K562 (cell line): ENCODE measurements around the gene SLX4IP. TPM values are rescaled to one million over a fixed set of nuclear protein-coding genes. Genes with fewer than 3 reads are reported as not detected.

Source experiments
- ATAC-seq: fragments of 200-7000 bp; cut with Tn5 transposase; 3 replicates; pipeline ENCODE4 v1.9.1; 2020; ENCODE audit warnings: moderate library complexity
- BruUV-seq: library from RNA; stranded (reverse); fragments of 400-500 nt; replicated peaks from 2 replicates; lab custom pipeline; 2021; lab: Mats Ljungman, UMichigan
- CTCF ChIA-PET: fragments of 300-600 bp; formaldehyde crosslinking; extraction: SDS; loops from one replicate; lab custom pipeline; 2021; ENCODE audit warnings: low intra/inter-chr PET ratio; lab: Yijun Ruan, JAX
- POLR2A ChIA-PET: fragments of 300-600, 350-650 bp; sonication (Branson Sonifier 250); formaldehyde crosslinking; extraction: SDS; loops from one replicate; lab custom pipeline; 2021; ENCODE audit warnings: antibody characterized with exemption, inconsistent platforms; lab: Yijun Ruan, JAX
- DNase-seq, 4 experiments: peaks; one replicate each; pipeline versions ENCODE4 v3.0.0 to v3.0.0-alpha.2; 2011 to 2018; ENCODE audit warnings: low spot score in 3 of 4, mixed read lengths in 3 of 4; ENCODE audit errors: extremely low read depth in 1 of 4
- FAIRE-seq: peaks from 2 replicates; lab custom pipeline; 2011; peaks lifted over from hg19 to GRCh38; lab: Jason Lieb, UNC
- H2AFZ ChIP-seq: 2 replicates; pipeline ENCODE4 v1.6.0; 2011; ENCODE audit warnings: low read depth, low read length, control low read depth, inconsistent platforms
- H3K27ac ChIP-seq: fragments of 200-600 bp; 3 replicates; pipeline ENCODE4 v1.8.0; 2011; ENCODE audit warnings: low read depth, mild to moderate bottlenecking, control low read depth, inconsistent platforms, low read length, moderate library complexity, mixed read lengths; ENCODE audit errors: extremely low read depth
- H3K27me3 ChIP-seq, 2 experiments: fragments of 300-600 bp in 1 of 2; 2 replicates in 1 of 2; 3 replicates in 1 of 2; pipeline versions ENCODE4 v1.6.0 to v1.8.0; 2011; ENCODE audit warnings: inconsistent platforms in 2 of 2, low read length in 2 of 2, mild to moderate bottlenecking in 1 of 2, mixed read lengths in 1 of 2, moderate library complexity in 1 of 2; ENCODE audit not compliant: control insufficient read depth in 2 of 2, insufficient read depth in 2 of 2
- H3K36me3 ChIP-seq: fragments of 300-600 bp; 3 replicates; pipeline ENCODE4 v1.8.0; 2011; ENCODE audit warnings: mild to moderate bottlenecking, low read length, inconsistent platforms; ENCODE audit not compliant: control insufficient read depth, insufficient read depth
- H3K4me1 ChIP-seq, 2 experiments: fragments of 200-600 bp in 1 of 2; replicated peaks in 1 of 2; 2 replicates in 1 of 2; 3 replicates in 1 of 2; pipeline versions ENCODE4 v1.5.1 to v1.8.0; 2011; ENCODE audit warnings: inconsistent platforms in 2 of 2, low read length in 2 of 2, mild to moderate bottlenecking in 1 of 2, mixed read lengths in 1 of 2, moderate library complexity in 1 of 2; ENCODE audit not compliant: control insufficient read depth in 2 of 2, insufficient read depth in 2 of 2
- H3K4me2 ChIP-seq: 2 replicates; pipeline ENCODE4 v1.6.1; 2011; ENCODE audit warnings: low read length, control low read depth, inconsistent platforms, mixed read lengths; ENCODE audit not compliant: insufficient read depth
- H3K4me3 ChIP-seq: fragments of 200-600 bp; sonication (generic), shearing (Covaris generic); 2 replicates; pipeline ENCODE4 v1.5.1; 2016; ENCODE audit warnings: control low read depth, inconsistent platforms
- H3K79me2 ChIP-seq: fragments of 200-600 bp; 3 replicates; pipeline ENCODE4 v1.8.0; 2011; ENCODE audit warnings: low read length, inconsistent platforms; ENCODE audit not compliant: control insufficient read depth, insufficient read depth
- H3K9ac ChIP-seq, 2 experiments: 2 replicates each; pipeline versions ENCODE4 v1.6.0 to v1.6.1; 2011; ENCODE audit warnings: low read depth in 2 of 2, low read length in 2 of 2, control low read depth in 1 of 2, inconsistent platforms in 1 of 2, mild to moderate bottlenecking in 1 of 2, mixed read lengths in 1 of 2; ENCODE audit not compliant: insufficient read depth in 1 of 2
- H3K9me1 ChIP-seq: one replicate; pipeline ENCODE4 v1.6.0; 2011; ENCODE audit warnings: inconsistent platforms, mild to moderate bottlenecking, low read length, moderate library complexity; ENCODE audit not compliant: control insufficient read depth, insufficient read depth
- H3K9me3 ChIP-seq: replicated peaks from 2 replicates; pipeline ENCODE4 v1.5.1; 2011; ENCODE audit warnings: low read depth, low read length, inconsistent platforms; ENCODE audit not compliant: control insufficient read depth, insufficient read depth
- H4K20me1 ChIP-seq: replicated peaks from 2 replicates; pipeline ENCODE4 v1.6.1; 2011; ENCODE audit warnings: low read length, inconsistent platforms, mixed read lengths; ENCODE audit not compliant: control insufficient read depth, insufficient read depth
- ATF3 ChIP-seq, 2 experiments: fragments of 450-650 bp in 1 of 2; sonication (generic) in 1 of 2; formaldehyde crosslinking in 1 of 2; IDR thresholded peaks in 1 of 2; conservative IDR thresholded peaks in 1 of 2; 2 replicates each; pipeline versions ENCODE4 v1.6.1 to v1.8.1; 2016 to 2023; ENCODE audit warnings: mild to moderate bottlenecking in 2 of 2, moderate library complexity in 2 of 2, inconsistent platforms in 1 of 2, missing genetic modification reagents in 1 of 2
- CEBPB ChIP-seq: fragments of 450-650 bp; IDR thresholded peaks from 2 replicates; pipeline ENCODE4 v1.6.1; 2016; ENCODE audit warnings: missing genetic modification characterization, missing compliant biosample characterization
- CEBPG ChIP-seq, 3 experiments: fragments of 200-800 bp in 1 of 3; sonication (Bioruptor generic) in 1 of 3; sonication (generic) in 1 of 3; formaldehyde crosslinking in 1 of 3; IDR thresholded peaks in 2 of 3; conservative IDR thresholded peaks in 1 of 3; 2 replicates each; pipeline versions ENCODE4 v1.6.1 to v1.8.0; 2016 to 2022; ENCODE audit warnings: missing compliant biosample characterization in 2 of 3, missing genetic modification characterization in 2 of 3, mild to moderate bottlenecking in 1 of 3, missing genetic modification reagents in 1 of 3
- EP300 ChIP-seq: IDR thresholded peaks from 2 replicates; pipeline ENCODE4 v1.6.1; 2012; ENCODE audit warnings: low read length, improper control_type of control experiment
- HMG20A ChIP-seq: fragments of 450-650 bp; formaldehyde crosslinking; conservative IDR thresholded peaks from 2 replicates; pipeline ENCODE4 v1.4.0; 2020; ENCODE audit warnings: mild to moderate bottlenecking, mixed read lengths
- MED1 ChIP-seq: sonication (generic); formaldehyde crosslinking; IDR thresholded peaks from 2 replicates; pipeline ENCODE4 v1.8.1; 2023; ENCODE audit warnings: missing genetic modification reagents, borderline replicate concordance
- PCBP2 ChIP-seq: fragments of 200-400 bp; formaldehyde crosslinking; IDR thresholded peaks from 2 replicates; pipeline ENCODE4 v1.6.1; 2018; ENCODE audit warnings: low read length, low read depth, mild to moderate bottlenecking, moderate library complexity; ENCODE audit not compliant: poor library complexity, severe bottlenecking
- PML ChIP-seq: IDR thresholded peaks from 2 replicates; pipeline ENCODE4 v1.6.1; 2012; ENCODE audit warnings: low read length, inconsistent platforms
- RBM17 ChIP-seq: fragments of 200-400 bp; formaldehyde crosslinking; IDR thresholded peaks from 2 replicates; pipeline ENCODE4 v1.6.1; 2017; ENCODE audit warnings: low read depth, mild to moderate bottlenecking, low read length, borderline replicate concordance
- SRSF3 ChIP-seq: fragments of 200-400 bp; formaldehyde crosslinking; IDR thresholded peaks from 2 replicates; pipeline ENCODE4 v1.6.1; 2016; ENCODE audit warnings: mild to moderate bottlenecking, low read length, moderate library complexity; ENCODE audit not compliant: insufficient read depth
- TGIF2 ChIP-seq: sonication (generic); formaldehyde crosslinking; IDR thresholded peaks from 2 replicates; pipeline ENCODE4 v1.8.1; 2022; ENCODE audit warnings: mild to moderate bottlenecking, missing genetic modification reagents, moderate library complexity
- TRIM24 ChIP-seq, 2 experiments: fragments of 450-650 bp; IDR thresholded peaks; 2 replicates each; pipeline ENCODE4 v1.6.1; 2016
- ZBTB26 ChIP-seq: fragments of 450-650 bp; formaldehyde crosslinking; IDR thresholded peaks from 2 replicates; pipeline ENCODE4 v1.4.0; 2022; ENCODE audit warnings: missing genetic modification characterization
- ZEB2 ChIP-seq: fragments of 450-650 bp; IDR thresholded peaks from 2 replicates; pipeline ENCODE4 v1.6.1; 2016
- WGBS: fragments of 100-300 bp; shearing (Covaris generic); methylation state at CpG from one replicate; pipeline ENCODE4 v1.1.6; 2016; ENCODE audit warnings: low coverage, mixed read lengths; ENCODE audit not compliant: insufficient coverage; ENCODE audit errors: missing lambda C conversion rate; 5-methylcytosine and 5-hydroxymethylcytosine counted together
- in situ Hi-C: fragments of 300-500 bp; cut with MboI; formaldehyde crosslinking; loops from 4 replicates; pipeline ENCODE4 v1.15.0; 2018; ENCODE audit warnings: inconsistent platforms, mixed read lengths
- intact Hi-C: fragments of 100-400 bp; cut with micrococcal nuclease; formaldehyde crosslinking; loops from 2 replicates; pipeline ENCODE4 v1.14.2; 2022
- polyA plus RNA-seq, 8 experiments: library from polyadenylated mRNA; depleted of rRNA in 4 of 8; stranded (reverse) in 5 of 8; unstranded in 3 of 8; fragments of >200 nt; fragmentation: Nextera tagmentation in 2 of 8; fragmentation: Illumina TruSeq in 1 of 8; extraction: Ambion mirVana in 2 of 8; extraction: Trizol in 1 of 8; gene quantifications; 2 replicates each; pipeline versions ENCODE4 v1.2.1 to v1.2.3, GENCODE V29; 2011 to 2014; ENCODE audit warnings: inconsistent platforms in 1 of 8, missing spikeins in 1 of 8
- total RNA-seq, 7 experiments: library from RNA; depleted of rRNA in 6 of 7; stranded (reverse); fragments of >200 nt in 6 of 7; fragmentation: Illumina TruSeq in 2 of 7; extraction: Trizol in 2 of 7; gene quantifications; 2 replicates each; pipeline versions ENCODE4 v1.2.1 to v1.2.3, GENCODE V29; 2011 to 2021; ENCODE audit warnings: low replicate concordance in 1 of 7

Gene SLX4IP
- total and polyA plus RNA-seq, 9 of the 15 experiments (the other 6 are each of a cell fraction or from before 2014, with no cell fraction given) = 1.5 to 5.9 (median 3.5) TPM

- no peaks in the 10 kb centered on the region; the same call in 1 of the 2 replicates for H3K9me3 ChIP-seq
- no peak overlapping the region for H3K4me3 ChIP-seq
- H3K27me3 ChIP-seq = no peaks in the 10 kb centered on the region
- H3K4me2 ChIP-seq = no peak overlapping the region
- H3K79me2 ChIP-seq = no peaks in the 10 kb centered on the region; the same call in 2 of the 3 replicates
- ChIA-PET CTCF (no interaction called here), POLR2A (no interaction called here)
- no peaks in the 10 kb centered on the region for H3K9me1 ChIP-seq
- DNase-seq = no peak
- H3K36me3 ChIP-seq = no peaks in the 10 kb centered on the region
- intact Hi-C loops = no loop called here
- no peak overlapping the region for H3K9ac ChIP-seq
- in situ Hi-C loops = no loop called here
- BruUV-seq = no TSS peak
- WGBS = 78% methylated on average over 2 of the region's 2 CpGs
- TF ChIP-seq MED1 (CRISPR knock-in tag) = no peak
- TF ChIP-seq CEBPB (tag) = peak; percentile 79
- TF ChIP-seq PCBP2 = no peak
- no peak for TF ChIP-seq RBM17
- TF ChIP-seq ZEB2 = no peak
- TF ChIP-seq EP300 = no peak
- no peak for TF ChIP-seq ZBTB26 (CRISPR knock-in tag)
- TF ChIP-seq CEBPG (CRISPR knock-in tag; IDR thresholded peaks at IDR 0.05) = peak; percentile 59; the same call in 1 of the 2 replicates
- TF ChIP-seq CEBPG (tag; conservative IDR thresholded peaks at IDR 0.05 in 1 of 2, IDR thresholded peaks at IDR 0.05 in 1 of 2) = peak; percentile 72
- TF ChIP-seq TGIF2 (CRISPR knock-in tag) = no peak
- peak; percentile 43; the same call in 1 of the 2 replicates for TF ChIP-seq ATF3 (IDR thresholded peaks at IDR 0.05)
- no peak for TF ChIP-seq ATF3 (CRISPR knock-in tag; conservative IDR thresholded peaks at IDR 0.05)
- peak; percentile 21 to 66; a peak in 2 of 4 replicates for TF ChIP-seq TRIM24 (IDR thresholded peaks at IDR 0.05)
- no peak for TF ChIP-seq SRSF3
- no peak for TF ChIP-seq HMG20A (CRISPR knock-in tag)
- no peak for TF ChIP-seq PML
- TF ChIP-seq, all 486 proteins: peak for 4
- Histone ChIP-seq H3K27ac (no peak overlapping the region), H2AFZ (no peak overlapping the region), H4K20me1 (no peaks in the 10 kb centered on the region), H3K4me1 (peaks cover 0 to 4% of the 10 kb centered on the region in 2 experiments; a peak in 2 of 5 replicates)
- no peak for FAIRE-seq
- no peak for ATAC-seq
Observed at GRCh38 chr20:10463622-10464021, 28.5 kb downstream of the SLX4IP start.
